Activated naive CD4-positive, alpha-beta T cell treated with anti-CD3 and anti-CD28 coated beads, Interleukin-2, amount 50 U/mL, for 24 hours (primary cell): Measurements from ENCODE around the gene MTFR1L.

Source experiments
- H3K27ac Mint-ChIP-seq: one replicate; pipeline ENCODE4 v1.8.0; 2021; ENCODE audit warnings: mild to moderate bottlenecking, mixed read lengths
- H3K27me3 Mint-ChIP-seq: one replicate; pipeline ENCODE4 v1.8.0; 2021; ENCODE audit warnings: mixed read lengths
- H3K36me3 Mint-ChIP-seq: one replicate; pipeline ENCODE4 v1.8.0; 2021; ENCODE audit warnings: mixed read lengths
- H3K4me1 Mint-ChIP-seq: one replicate; pipeline ENCODE4 v1.8.0; 2021; ENCODE audit warnings: mixed read lengths
- H3K4me3 Mint-ChIP-seq: one replicate; pipeline ENCODE4 v1.8.0; 2021; ENCODE audit warnings: mild to moderate bottlenecking, mixed read lengths
- H3K9me3 Mint-ChIP-seq: one replicate; pipeline ENCODE4 v1.8.0; 2021; ENCODE audit warnings: mixed read lengths

MTFR1L gene

GRCh38 chr1:25799935-25800702 lies 19.6 kb upstream of the MTFR1L start, which contains the start of gene SELENON:
TSS of gene SELENON (plus strand) at chr1:25800193. CDS start at chr1:25800231, 38 bp downstream.
- Mint-ChIP-seq H3K9me3 (no peaks in the 10 kb centered on the region), H3K4me1 (peaks cover 83% of the 10 kb centered on the region), H3K27me3 (no peaks in the 10 kb centered on the region), H3K27ac (peak within 1 kb of the TSS; percentile 65), H3K4me3 (peak within 1 kb of the TSS; percentile 83), H3K36me3 (peaks cover under 1% of the 10 kb centered on the region)

DNA sequence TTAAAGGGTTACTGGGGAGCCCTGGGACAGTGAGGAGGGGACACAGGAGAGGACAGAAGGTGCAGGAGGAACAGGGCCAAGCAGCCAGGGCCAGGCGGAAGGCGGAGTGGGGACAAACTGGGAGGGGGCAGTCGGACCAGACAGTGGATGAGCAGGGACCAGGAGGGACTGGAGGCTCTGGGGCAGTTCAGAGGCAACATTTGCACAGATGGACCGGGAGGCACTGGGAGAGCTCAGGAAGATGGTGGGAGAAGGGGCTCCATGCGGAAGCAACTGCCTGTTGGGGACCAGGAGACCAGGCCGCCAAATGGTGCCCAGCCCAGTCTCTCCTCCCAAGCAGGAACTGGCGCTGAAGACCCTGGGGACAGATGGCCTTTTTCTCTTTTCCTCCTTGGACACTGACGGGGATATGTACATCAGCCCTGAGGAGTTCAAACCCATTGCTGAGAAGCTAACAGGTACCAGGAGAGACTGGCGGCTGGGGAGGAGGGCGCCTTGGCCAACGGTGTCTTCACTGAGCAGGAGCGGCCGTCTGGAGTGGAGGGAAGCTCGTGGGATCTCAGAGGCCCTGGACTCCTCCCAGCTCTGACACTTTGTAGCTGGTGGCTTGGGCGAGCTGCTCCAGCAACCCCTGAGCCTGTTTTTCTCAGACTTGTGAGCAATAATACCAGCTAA lies 18.9 kb upstream of the MTFR1L start:
- H3K27ac Mint-ChIP-seq, result peak overlapping the region; percentile 65
- H3K27me3 Mint-ChIP-seq, result no peaks in the 10 kb centered on the region
- peaks cover 83% of the 10 kb centered on the region for H3K4me1 Mint-ChIP-seq
- peak overlapping the region; percentile 83 for H3K4me3 Mint-ChIP-seq
- peaks cover 3% of the 10 kb centered on the region for H3K36me3 Mint-ChIP-seq
- H3K9me3 Mint-ChIP-seq, result no peaks in the 10 kb centered on the region

DNA sequence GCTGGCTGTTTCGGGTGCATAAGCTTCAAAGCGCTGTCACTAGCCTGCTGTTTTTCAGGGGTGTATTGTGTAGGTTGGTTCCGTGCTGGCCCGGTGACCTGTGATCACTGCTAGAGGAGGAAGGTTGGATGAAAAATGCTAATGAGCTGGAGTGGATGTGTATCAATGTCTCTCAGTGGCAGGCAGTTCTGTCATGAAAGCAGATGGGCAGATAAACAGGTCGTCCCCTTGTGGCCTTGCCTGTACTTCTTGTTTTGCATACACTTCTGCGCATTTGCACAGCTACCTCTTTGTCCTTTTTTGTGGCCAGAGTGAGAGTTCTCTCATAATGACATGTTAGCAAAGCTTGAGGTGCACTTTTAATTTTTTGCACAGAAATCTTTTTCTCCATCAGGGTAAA lies 16.8 kb upstream of the MTFR1L start:
- peaks cover 6% of the 10 kb centered on the region for H3K36me3 Mint-ChIP-seq
- peak overlapping the region; percentile 24 for H3K27ac Mint-ChIP-seq
- H3K4me3 Mint-ChIP-seq, result peak overlapping the region; percentile 4
- H3K9me3 Mint-ChIP-seq, result no peaks in the 10 kb centered on the region
- H3K27me3 Mint-ChIP-seq, result no peaks in the 10 kb centered on the region
- H3K4me1 Mint-ChIP-seq, result peaks cover 66% of the 10 kb centered on the region

DNA sequence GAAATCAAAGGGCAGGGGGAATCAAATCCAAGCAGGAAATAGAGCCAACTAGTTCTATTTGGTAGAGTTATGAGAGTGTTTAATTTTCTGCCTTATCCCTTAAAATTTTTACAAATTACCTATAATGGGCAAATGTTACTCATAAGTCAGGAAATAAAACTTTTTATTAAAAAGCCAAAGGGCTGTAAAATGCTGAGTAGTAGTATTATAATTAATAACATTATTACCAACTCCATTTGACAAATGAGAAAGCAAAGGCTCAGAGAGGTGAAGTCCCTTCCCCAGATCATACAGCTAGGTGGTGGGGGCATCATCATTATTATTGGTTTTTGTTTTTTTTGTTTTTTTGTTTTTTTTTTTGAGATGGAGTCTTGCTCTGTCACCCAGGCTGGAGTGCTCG lies 16.4 kb upstream of the MTFR1L start:
- peaks cover 62% of the 10 kb centered on the region for H3K4me1 Mint-ChIP-seq
- no peaks in the 10 kb centered on the region for H3K27me3 Mint-ChIP-seq
- H3K4me3 Mint-ChIP-seq, result no peak overlapping the region
- H3K36me3 Mint-ChIP-seq, result peaks cover 6% of the 10 kb centered on the region
- no peaks in the 10 kb centered on the region for H3K9me3 Mint-ChIP-seq
- no peak overlapping the region for H3K27ac Mint-ChIP-seq

DNA sequence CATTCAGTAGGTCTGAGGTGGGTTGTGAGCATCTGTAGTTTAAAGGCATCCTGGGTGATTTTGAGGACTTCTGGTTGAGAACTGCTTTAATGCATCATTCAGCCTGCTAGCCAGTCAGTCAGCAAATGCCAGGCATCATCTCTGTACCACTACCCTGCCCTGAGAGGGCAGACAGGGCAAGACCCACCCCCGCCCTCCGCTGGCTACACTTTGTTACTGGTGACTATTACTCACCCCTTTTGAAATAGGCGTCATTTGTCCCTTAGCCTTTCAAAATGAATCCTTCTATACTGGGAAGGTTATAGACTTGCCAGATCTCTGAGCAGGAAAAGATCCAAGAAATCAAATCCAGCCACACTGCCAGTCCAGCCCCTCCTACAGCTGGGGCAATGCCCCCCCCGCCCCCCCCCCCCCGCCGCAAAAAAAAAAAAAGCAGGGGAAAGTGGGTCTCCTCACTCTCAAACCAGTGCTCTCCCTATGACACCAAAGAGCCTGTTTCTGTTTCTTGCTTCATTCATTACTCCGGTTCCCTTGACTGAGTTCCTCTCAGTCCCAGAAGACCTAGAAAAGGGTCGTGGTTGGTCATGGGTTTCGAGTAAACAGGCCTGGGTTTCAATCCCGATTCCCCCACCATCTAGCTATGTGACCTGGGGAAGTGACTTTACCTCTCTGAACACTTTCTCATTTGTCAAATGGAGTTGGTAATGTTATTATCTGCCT lies 15.3 kb upstream of the MTFR1L start:
- H3K36me3 Mint-ChIP-seq, result peaks cover 6% of the 10 kb centered on the region

GRCh38 chr1:25804964-25805862 lies 14.5 kb upstream of the MTFR1L start:
- Mint-ChIP-seq H3K27ac (no peak overlapping the region), H3K9me3 (no peaks in the 10 kb centered on the region)

More for the DNA sequence above, 15.3 kb upstream of the MTFR1L start:
- peaks cover 54% of the 10 kb centered on the region for H3K4me1 Mint-ChIP-seq
- no peak overlapping the region for H3K27ac Mint-ChIP-seq
- H3K27me3 Mint-ChIP-seq, result no peaks in the 10 kb centered on the region
- no peak overlapping the region for H3K4me3 Mint-ChIP-seq
- no peaks in the 10 kb centered on the region for H3K9me3 Mint-ChIP-seq

DNA sequence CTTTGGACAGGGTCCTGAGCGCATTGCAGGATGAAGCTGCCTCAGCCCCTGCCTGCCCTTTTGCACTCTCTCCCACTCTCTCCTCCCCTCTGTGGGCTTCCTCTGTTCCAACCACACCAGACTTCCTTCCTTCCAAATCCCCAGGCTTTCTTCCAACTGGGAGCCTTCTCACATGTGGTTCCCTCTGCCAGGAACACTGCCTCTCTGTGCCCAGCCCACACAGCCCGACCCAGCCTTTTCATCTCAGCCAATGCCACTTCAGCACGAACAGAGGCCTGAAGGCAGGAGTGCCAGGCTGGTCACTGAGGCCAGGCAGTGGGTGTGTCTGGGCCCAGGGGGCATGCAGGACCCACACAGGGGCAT lies 13.9 kb upstream of the MTFR1L start:
- Mint-ChIP-seq H3K36me3 (peaks cover 6% of the 10 kb centered on the region), H3K27me3 (no peaks in the 10 kb centered on the region), H3K4me1 (peaks cover 46% of the 10 kb centered on the region), H3K9me3 (no peaks in the 10 kb centered on the region), H3K27ac (no peak overlapping the region), H3K4me3 (no peak overlapping the region)

More at GRCh38 chr1:25804964-25805862, 14.5 kb upstream of the MTFR1L start:
- H3K36me3 Mint-ChIP-seq, result peaks cover 6% of the 10 kb centered on the region
- peaks cover 51% of the 10 kb centered on the region for H3K4me1 Mint-ChIP-seq
- H3K27me3 Mint-ChIP-seq, result no peaks in the 10 kb centered on the region
- no peak overlapping the region for H3K4me3 Mint-ChIP-seq

GRCh38 chr1:25806418-25806817 lies 13.3 kb upstream of the MTFR1L start:
- no peak overlapping the region for H3K4me3 Mint-ChIP-seq
- H3K27me3 Mint-ChIP-seq, result no peaks in the 10 kb centered on the region
- peaks cover 40% of the 10 kb centered on the region for H3K4me1 Mint-ChIP-seq
- peak overlapping the region; percentile 41 for H3K27ac Mint-ChIP-seq
- H3K36me3 Mint-ChIP-seq, result peaks cover 6% of the 10 kb centered on the region
- no peaks in the 10 kb centered on the region for H3K9me3 Mint-ChIP-seq

GRCh38 chr1:25807480-25808390 lies 12.0 kb upstream of the MTFR1L start:
- Mint-ChIP-seq H3K9me3 (no peaks in the 10 kb centered on the region), H3K4me1 (peaks cover 27% of the 10 kb centered on the region), H3K36me3 (peaks cover 6% of the 10 kb centered on the region), H3K27me3 (no peaks in the 10 kb centered on the region), H3K4me3 (no peak overlapping the region), H3K27ac (no peak overlapping the region)

DNA sequence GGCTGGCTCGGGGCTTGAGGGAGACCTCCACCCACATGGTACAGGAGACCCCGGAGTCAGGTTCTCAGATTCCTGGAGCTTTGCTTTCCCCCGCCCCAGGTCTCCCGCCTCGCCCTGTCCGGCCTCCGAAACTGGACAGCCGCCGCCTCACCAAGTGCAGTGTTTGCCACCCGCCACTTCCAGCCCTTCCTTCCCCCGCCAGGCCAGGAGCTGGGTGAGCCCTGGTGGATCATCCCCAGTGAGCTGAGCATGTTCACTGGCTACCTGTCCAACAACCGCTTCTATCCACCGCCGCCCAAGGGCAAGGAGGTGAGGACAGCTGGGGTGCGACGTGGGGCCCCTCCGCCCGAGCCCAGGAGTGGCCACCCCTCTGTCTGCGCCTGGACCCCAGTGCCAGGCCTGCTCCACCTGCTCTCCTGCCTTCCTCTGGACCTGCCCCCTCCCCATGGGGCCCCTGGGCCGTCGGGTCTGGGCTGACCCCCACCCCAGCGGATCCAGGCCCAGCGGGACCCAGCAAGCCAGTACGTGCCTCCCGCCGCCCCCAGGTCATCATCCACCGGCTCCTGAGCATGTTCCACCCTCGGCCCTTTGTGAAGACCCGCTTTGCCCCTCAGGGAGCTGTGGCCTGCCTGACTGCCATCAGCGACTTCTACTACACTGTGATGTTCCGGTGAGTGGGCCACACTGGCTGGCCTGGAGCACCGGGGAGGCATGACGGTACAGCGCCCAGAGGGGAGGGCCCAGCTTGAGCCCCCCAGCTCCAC lies 11.1 kb upstream of the MTFR1L start:
- Mint-ChIP-seq H3K36me3 (peaks cover 6% of the 10 kb centered on the region), H3K9me3 (no peaks in the 10 kb centered on the region), H3K27ac (no peak overlapping the region), H3K4me1 (peaks cover 21% of the 10 kb centered on the region), H3K27me3 (no peaks in the 10 kb centered on the region), H3K4me3 (no peak overlapping the region)

GRCh38 chr1:25809283-25809926 lies 10.3 kb upstream of the MTFR1L start:
- Mint-ChIP-seq H3K27ac (no peak overlapping the region), H3K36me3 (peaks cover 6% of the 10 kb centered on the region)

DNA sequence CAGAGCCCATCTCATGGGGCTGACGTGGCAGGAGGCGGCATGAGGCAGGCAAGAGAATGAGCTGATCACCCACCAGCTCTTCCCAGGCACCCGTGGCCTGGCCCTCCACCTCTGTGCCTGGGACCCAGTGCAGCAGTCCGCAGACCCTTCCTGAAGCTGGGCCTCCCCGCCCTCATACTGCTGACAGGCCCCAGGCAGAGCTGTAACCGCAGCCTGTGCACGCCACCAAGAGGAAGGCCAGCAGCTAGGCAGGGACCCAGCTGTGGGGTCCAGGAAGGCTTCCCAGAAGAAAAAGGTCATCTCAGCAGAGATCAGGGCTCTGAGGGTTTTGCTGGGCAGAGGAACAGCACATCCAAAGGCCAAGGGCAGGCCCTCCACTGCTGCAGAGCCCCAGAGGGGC lies 9.8 kb upstream of the MTFR1L start:
- peaks cover 6% of the 10 kb centered on the region for H3K36me3 Mint-ChIP-seq
- H3K9me3 Mint-ChIP-seq, result no peaks in the 10 kb centered on the region
- H3K4me1 Mint-ChIP-seq, result peaks cover 12% of the 10 kb centered on the region
- H3K4me3 Mint-ChIP-seq, result no peak overlapping the region
- no peaks in the 10 kb centered on the region for H3K27me3 Mint-ChIP-seq
- no peak overlapping the region for H3K27ac Mint-ChIP-seq

More at GRCh38 chr1:25809283-25809926, 10.3 kb upstream of the MTFR1L start:
- Mint-ChIP-seq H3K4me1 (peaks cover 16% of the 10 kb centered on the region), H3K9me3 (no peaks in the 10 kb centered on the region), H3K27me3 (no peaks in the 10 kb centered on the region), H3K4me3 (no peak overlapping the region)
